Inferior parietal cortex (tissue), 1 donor: Measurements from ENCODE around the gene FOXP1.

Experiments used
- DNase-seq: peaks from one replicate; pipeline ENCODE4 v3.0.0-alpha.2; 2016; ENCODE audit errors: extremely low spot score

FOXP1 gene

GRCh38 chr3:71078723-71079525 lies 504.6 kb downstream of the FOXP1 start:
- DNase-seq = no peak

- DNase-seq = no peak
Observed at GRCh38 chr3:71078199-71078598, 505.3 kb downstream of the FOXP1 start.

- no peak for DNase-seq
Observed at GRCh38 chr3:71077070-71077469, 506.5 kb downstream of the FOXP1 start.

- DNase-seq = no peak
Observed at GRCh38 chr3:71076361-71077002, 507.0 kb downstream of the FOXP1 start.

- no peak for DNase-seq
Observed at GRCh38 chr3:71075494-71075893, 508.0 kb downstream of the FOXP1 start.

- DNase-seq = no peak
Observed at GRCh38 chr3:71074423-71074822, 509.1 kb downstream of the FOXP1 start.

- no peak for DNase-seq
Observed at GRCh38 chr3:71072986-71073385, 510.5 kb downstream of the FOXP1 start.

GRCh38 chr3:71072287-71072686 lies 511.2 kb downstream of the FOXP1 start:
- DNase-seq = no peak

GRCh38 chr3:71070497-71071463 lies 512.7 kb downstream of the FOXP1 start:
- DNase-seq = no peak

GRCh38 chr3:71069797-71070196 lies 513.7 kb downstream of the FOXP1 start:
- DNase-seq = no peak

GRCh38 chr3:71067977-71068654 lies 515.4 kb downstream of the FOXP1 start:
- DNase-seq = no peak

- no peak for DNase-seq
Observed at GRCh38 chr3:71066849-71067261, 516.7 kb downstream of the FOXP1 start.

- no peak for DNase-seq
Observed at GRCh38 chr3:71066356-71066755, 517.2 kb downstream of the FOXP1 start.

- DNase-seq = no peak
Observed at GRCh38 chr3:71065764-71066013, 517.8 kb downstream of the FOXP1 start.

- no peak for DNase-seq
Observed at GRCh38 chr3:71064956-71065763, 518.4 kb downstream of the FOXP1 start.

- no peak for DNase-seq
Observed at GRCh38 chr3:71064291-71064955, 519.1 kb downstream of the FOXP1 start.

- no peak for DNase-seq
Observed at GRCh38 chr3:71063773-71064290, 519.7 kb downstream of the FOXP1 start.

GRCh38 chr3:71062952-71063772 lies 520.4 kb downstream of the FOXP1 start:
- DNase-seq = no peak
